ENCODE results near the gene PTPRE. TPM values are rescaled to one million over a fixed set of nuclear protein-coding genes. Genes with fewer than 3 reads are reported as not detected.

Gene PTPRE
- total and polyA plus RNA-seq, 4 experiments from 2014 or later = 6.5 to 27.6 (median 18.9) TPM

DNA sequence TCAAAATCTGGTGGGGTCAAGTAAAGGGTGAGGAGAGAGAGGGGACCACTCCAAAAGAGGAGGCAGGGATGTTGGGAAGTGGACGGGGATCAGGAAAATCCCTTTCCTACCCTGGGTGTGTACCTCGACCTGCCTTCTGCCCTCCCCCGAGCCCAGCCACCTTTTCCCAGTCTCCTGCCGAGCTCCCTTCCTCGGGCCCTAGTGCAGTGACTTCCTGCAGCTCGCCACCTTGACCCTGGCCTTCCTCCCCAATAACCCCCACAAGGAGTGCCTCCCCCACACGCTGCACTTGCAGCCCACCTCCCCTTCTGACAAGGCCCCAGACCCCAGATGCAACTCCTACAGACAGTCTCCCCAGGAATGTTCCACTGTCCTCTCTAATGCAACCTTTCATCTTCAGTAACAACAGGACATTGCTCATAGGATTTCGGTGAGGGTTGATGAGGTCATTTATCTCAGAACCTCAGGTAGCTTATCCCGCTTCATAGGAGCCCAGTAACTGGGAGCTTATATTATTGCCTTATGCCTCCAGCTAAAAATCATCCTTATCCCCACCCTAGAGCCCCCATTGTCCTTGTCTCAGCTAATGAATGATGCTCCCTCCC is 129.2 kb downstream of the PTPRE start:
- no peak overlapping the region for H3K4me3 ChIP-seq (ENCODE audit: low read length in 2 of 2)
- Mint-ChIP-seq H3K9me3 (no peaks in the 10 kb centered on the region), H3K4me1 (peaks cover 0 to 4% (median 2%) of the 10 kb centered on the region in 4 donors), H3K27ac (peak overlapping the region in 1 of 7 donors; percentile 48), H3K27me3 (no peaks in the 10 kb centered on the region), H3K36me3 (no peaks in the 10 kb centered on the region), H3K4me3 (no peak overlapping the region)
- intact Hi-C loops (cut with micrococcal nuclease) = no loop called here
- DNase-seq = no peak
- no peaks in the 10 kb centered on the region for H3K36me3 ChIP-seq (ENCODE audit: insufficient read depth, low read length)
- ChIA-PET POLR2A (ENCODE audit: partially characterized antibody) (interaction anchor here (2.8 to 4.3 kb wide), 3 partner anchors 11 to 35 kb away, joined by 23 to 34 read pairs (median 26); no protein-coding TSS in a partner anchor), CTCF (ENCODE audit: partially characterized antibody) (interaction anchor here (0.6 to 11.1 kb wide), 20 partner anchors 10 to 176 kb away, joined by 3 to 509 read pairs (median 8); no protein-coding TSS in a partner anchor)
- H3K9me3 ChIP-seq (ENCODE audit: control insufficient read depth in 1 of 2, low read length in 2 of 2) = no peaks in the 10 kb centered on the region
- no peaks in the 10 kb centered on the region for H3K4me1 ChIP-seq (ENCODE audit: insufficient read depth, low read length)
- H3K27me3 ChIP-seq (ENCODE audit: insufficient read depth, low read length) = no peaks in the 10 kb centered on the region
- H3K27ac ChIP-seq (ENCODE audit: low read depth, low read length) = no peak overlapping the region

DNA sequence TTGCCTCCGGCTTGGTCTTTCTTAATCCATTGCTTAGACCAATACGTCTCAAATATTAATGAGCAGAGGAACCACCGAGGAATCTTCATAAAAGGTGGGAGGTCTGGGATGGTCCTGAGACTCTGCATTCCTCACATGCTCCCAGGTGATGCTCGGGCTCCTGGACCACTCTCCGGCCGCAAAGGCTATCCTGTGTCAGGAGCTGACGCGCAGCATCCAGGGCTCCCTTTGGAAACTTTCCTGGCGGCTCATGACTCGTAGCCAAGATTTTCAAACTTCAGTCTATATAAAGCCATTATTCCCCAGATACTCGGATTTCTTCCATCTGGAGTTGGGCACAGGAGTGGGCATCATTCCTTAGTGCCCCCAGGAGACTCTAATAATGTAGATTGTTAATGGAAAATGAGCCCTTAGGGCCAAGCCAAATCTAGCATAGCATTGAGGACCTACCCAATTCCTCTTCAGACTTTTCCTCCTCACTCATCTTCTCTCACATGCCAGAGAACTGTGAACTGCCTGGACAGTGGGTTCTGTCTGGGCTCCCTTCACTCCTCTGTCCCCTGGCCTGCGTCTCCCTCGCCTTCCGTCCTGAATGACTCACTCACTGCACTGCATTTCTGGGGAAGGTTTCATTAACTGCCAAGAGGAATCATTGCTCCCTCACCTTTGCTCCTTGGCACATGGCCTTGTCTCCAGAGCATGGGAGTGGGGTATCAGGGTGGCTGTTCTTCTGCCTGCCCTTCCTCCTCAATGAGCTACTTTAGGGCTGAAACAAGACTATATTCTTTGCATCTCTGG is 130.0 kb downstream of the PTPRE start:
- intact Hi-C loops (cut with micrococcal nuclease) = no loop called here
- Histone ChIP-seq H3K27me3 (ENCODE audit: insufficient read depth, low read length) (no peaks in the 10 kb centered on the region), H3K9me3 (ENCODE audit: control insufficient read depth in 1 of 2, low read length in 2 of 2) (no peaks in the 10 kb centered on the region), H3K4me3 (ENCODE audit: low read length in 2 of 2) (no peak overlapping the region), H3K4me1 (ENCODE audit: insufficient read depth, low read length) (no peaks in the 10 kb centered on the region), H3K27ac (ENCODE audit: low read depth, low read length) (no peak overlapping the region), H3K36me3 (ENCODE audit: insufficient read depth, low read length) (no peaks in the 10 kb centered on the region)
- Mint-ChIP-seq H3K4me1 (peaks cover 0 to 4% (median 2%) of the 10 kb centered on the region in 4 donors), H3K36me3 (no peaks in the 10 kb centered on the region), H3K27me3 (no peaks in the 10 kb centered on the region), H3K4me3 (no peak overlapping the region), H3K27ac (peak overlapping the region in 1 of 7 donors; percentile 48), H3K9me3 (no peaks in the 10 kb centered on the region)
- POLR2A ChIA-PET (ENCODE audit: partially characterized antibody) = interaction anchor here (2.8 to 4.3 kb wide), 3 partner anchors 11 to 34 kb away, joined by 23 to 34 read pairs (median 26); no protein-coding TSS in a partner anchor
- DNase-seq = no peak
- CTCF ChIA-PET (ENCODE audit: partially characterized antibody) = interaction anchor here (1.1 to 11.1 kb wide), 13 partner anchors 9 to 175 kb away, joined by 3 to 509 read pairs (median 9); no protein-coding TSS in a partner anchor

DNA sequence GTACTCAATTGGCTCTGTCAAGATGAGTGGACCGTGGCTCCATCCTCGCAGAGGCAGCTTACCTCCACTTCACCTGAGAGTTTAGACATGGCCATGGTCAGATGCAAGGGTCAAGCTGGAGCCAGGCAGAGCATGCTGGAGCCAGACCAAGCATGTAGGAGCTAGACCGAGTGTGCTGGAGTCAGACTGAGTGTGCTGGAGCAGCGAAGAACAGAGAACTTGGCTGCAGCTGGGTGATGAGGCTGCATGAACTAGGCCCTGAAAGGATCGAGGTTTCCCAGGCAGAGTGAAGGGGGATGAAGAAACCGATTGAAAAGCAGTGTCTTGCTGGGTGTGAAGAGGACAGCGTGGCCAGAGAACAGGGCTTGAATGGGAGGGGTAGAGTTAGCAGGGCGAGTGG is 133.2 kb downstream of the PTPRE start:
- Mint-ChIP-seq H3K27ac (peak overlapping the region in 1 of 7 donors; percentile 58), H3K36me3 (no peaks in the 10 kb centered on the region), H3K9me3 (no peaks in the 10 kb centered on the region), H3K27me3 (no peaks in the 10 kb centered on the region), H3K4me1 (peaks cover 2 to 6% (median 2%) of the 10 kb centered on the region in 4 donors), H3K4me3 (no peak overlapping the region)
- POLR2A ChIA-PET (ENCODE audit: partially characterized antibody) = interaction anchor here (1.3 kb wide), 1 partner anchor 29 kb away, joined by 3 read pairs; no protein-coding TSS in a partner anchor
- CTCF ChIA-PET (ENCODE audit: partially characterized antibody) = interaction anchor here (2.0 kb wide), 1 partner anchor 30 kb away, joined by 17 read pairs; no protein-coding TSS in a partner anchor
- no peaks in the 10 kb centered on the region for H3K27me3 ChIP-seq (ENCODE audit: insufficient read depth, low read length)
- no peak overlapping the region for H3K4me3 ChIP-seq (ENCODE audit: low read length in 2 of 2)
- intact Hi-C loops (cut with micrococcal nuclease) = no loop called here
- no peaks in the 10 kb centered on the region for H3K4me1 ChIP-seq (ENCODE audit: insufficient read depth, low read length)
- H3K9me3 ChIP-seq (ENCODE audit: control insufficient read depth in 1 of 2, low read length in 2 of 2) = no peaks in the 10 kb centered on the region
- no peaks in the 10 kb centered on the region for H3K36me3 ChIP-seq (ENCODE audit: insufficient read depth, low read length)
- DNase-seq = no peak
- no peak overlapping the region for H3K27ac ChIP-seq (ENCODE audit: low read depth, low read length)

GRCh38 chr10:128040681-128041080 is 133.8 kb downstream of the PTPRE start:
- Mint-ChIP-seq H3K4me3 (no peak overlapping the region), H3K36me3 (no peaks in the 10 kb centered on the region), H3K4me1 (peaks cover 0 to 7% (median 3%) of the 10 kb centered on the region in 4 donors), H3K27ac (no peak overlapping the region), H3K9me3 (no peaks in the 10 kb centered on the region), H3K27me3 (no peaks in the 10 kb centered on the region)
- CTCF ChIA-PET (ENCODE audit: partially characterized antibody) = interaction anchor here (2.0 kb wide), 1 partner anchor 30 kb away, joined by 17 read pairs; no protein-coding TSS in a partner anchor
- intact Hi-C loops (cut with micrococcal nuclease) = no loop called here
- POLR2A ChIA-PET (ENCODE audit: partially characterized antibody) = interaction anchor here (1.3 kb wide), 1 partner anchor 28 kb away, joined by 3 read pairs; no protein-coding TSS in a partner anchor
- Histone ChIP-seq H3K27ac (ENCODE audit: low read depth, low read length) (no peak overlapping the region), H3K4me3 (ENCODE audit: low read length in 2 of 2) (no peak overlapping the region), H3K36me3 (ENCODE audit: insufficient read depth, low read length) (no peaks in the 10 kb centered on the region), H3K9me3 (ENCODE audit: control insufficient read depth in 1 of 2, low read length in 2 of 2) (no peaks in the 10 kb centered on the region), H3K27me3 (ENCODE audit: insufficient read depth, low read length) (no peaks in the 10 kb centered on the region), H3K4me1 (ENCODE audit: insufficient read depth, low read length) (peaks cover 3% of the 10 kb centered on the region)
- no peak for DNase-seq

GRCh38 chr10:128042131-128042610 is 135.3 kb downstream of the PTPRE start:
- Mint-ChIP-seq H3K27me3 (no peaks in the 10 kb centered on the region), H3K4me3 (no peak overlapping the region), H3K9me3 (no peaks in the 10 kb centered on the region), H3K4me1 (peaks cover 4 to 21% (median 12%) of the 10 kb centered on the region in 4 donors), H3K36me3 (no peaks in the 10 kb centered on the region), H3K27ac (no peak overlapping the region)
- ChIA-PET CTCF (ENCODE audit: partially characterized antibody) (interaction anchor here (8.3 kb wide), 1 partner anchor 29 kb away, joined by 93 read pairs; no protein-coding TSS in a partner anchor), POLR2A (ENCODE audit: partially characterized antibody) (no interaction called here)
- Histone ChIP-seq H3K36me3 (ENCODE audit: insufficient read depth, low read length) (no peaks in the 10 kb centered on the region), H3K27ac (ENCODE audit: low read depth, low read length) (no peak overlapping the region), H3K4me3 (ENCODE audit: low read length in 2 of 2) (no peak overlapping the region), H3K27me3 (ENCODE audit: insufficient read depth, low read length) (no peaks in the 10 kb centered on the region), H3K4me1 (ENCODE audit: insufficient read depth, low read length) (peaks cover 18% of the 10 kb centered on the region), H3K9me3 (ENCODE audit: control insufficient read depth in 1 of 2, low read length in 2 of 2) (no peaks in the 10 kb centered on the region)
- intact Hi-C loops (cut with micrococcal nuclease) = no loop called here
- DNase-seq = no peak

DNA sequence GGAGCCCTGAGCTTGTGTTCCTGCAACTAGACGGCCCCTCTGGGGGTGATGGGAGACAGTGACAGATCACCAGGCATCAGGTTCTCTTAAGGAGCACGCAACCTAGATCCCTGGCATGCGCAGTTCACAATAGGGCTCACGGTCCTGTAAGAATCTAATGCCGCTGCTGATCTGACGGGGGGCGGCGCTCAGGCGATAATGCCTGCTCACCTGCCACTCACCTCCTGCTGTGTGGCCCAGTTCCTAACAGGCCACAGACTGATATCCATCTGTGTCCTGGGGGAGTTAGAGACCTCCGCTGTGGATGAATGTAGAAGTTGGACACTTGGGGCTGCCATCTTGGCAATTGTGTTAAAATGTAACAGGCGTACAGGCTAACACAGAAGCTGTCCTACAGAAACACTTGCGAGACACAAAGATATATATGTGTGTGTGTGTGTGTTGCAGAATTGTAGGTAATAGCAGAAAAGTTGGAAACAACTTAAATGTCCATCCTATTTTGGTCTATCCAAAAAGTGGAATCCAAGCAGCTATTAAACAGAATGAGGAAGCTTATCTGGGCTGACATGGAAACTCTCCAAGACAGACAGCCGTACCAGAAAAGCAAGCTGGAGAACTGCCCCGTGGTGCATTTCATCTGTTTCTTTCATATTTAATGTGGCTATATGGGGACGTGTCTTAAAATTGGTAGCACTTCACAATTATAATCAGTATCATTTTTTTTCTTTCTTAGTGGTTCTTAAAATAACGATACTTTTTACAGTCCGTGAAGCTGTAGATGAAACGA is 136.5 kb downstream of the PTPRE start:
- H3K9me3 Mint-ChIP-seq = no peaks in the 10 kb centered on the region
- ChIA-PET CTCF (ENCODE audit: partially characterized antibody) (interaction anchor here (6.6 to 8.3 kb wide), 2 partner anchors 8 to 27 kb away, joined by 93 to 123 read pairs; no protein-coding TSS in a partner anchor), POLR2A (ENCODE audit: partially characterized antibody) (interaction anchor here (1.2 kb wide), 1 partner anchor 22 kb away, joined by 4 read pairs; no protein-coding TSS in a partner anchor)
- no peak overlapping the region for H3K4me3 Mint-ChIP-seq
- H3K27ac ChIP-seq (ENCODE audit: low read depth, low read length) = no peak overlapping the region
- H3K27ac Mint-ChIP-seq = peak overlapping the region in 2 of 7 donors; percentile 17 to 29
- H3K4me3 ChIP-seq (ENCODE audit: low read length in 2 of 2) = no peak overlapping the region
- peaks cover 19% of the 10 kb centered on the region for H3K4me1 ChIP-seq (ENCODE audit: insufficient read depth, low read length)
- H3K36me3 ChIP-seq (ENCODE audit: insufficient read depth, low read length) = no peaks in the 10 kb centered on the region
- H3K27me3 Mint-ChIP-seq = no peaks in the 10 kb centered on the region
- H3K4me1 Mint-ChIP-seq = peaks cover 5 to 34% (median 21%) of the 10 kb centered on the region in 4 donors
- DNase-seq = no peak
- H3K9me3 ChIP-seq (ENCODE audit: control insufficient read depth in 1 of 2, low read length in 2 of 2) = no peaks in the 10 kb centered on the region
- intact Hi-C loops (cut with micrococcal nuclease) = no loop called here
- H3K36me3 Mint-ChIP-seq = peaks cover 0 to 5% of the 10 kb centered on the region in 2 donors
- H3K27me3 ChIP-seq (ENCODE audit: insufficient read depth, low read length) = no peaks in the 10 kb centered on the region
